Left kidney (tissue), 2 donors: ENCODE results near the gene UNC50. TPM values are rescaled to one million over a fixed set of nuclear protein-coding genes. Genes with fewer than 3 reads are reported as not detected.

ENCODE experiments used
- DNase-seq: peaks from one replicate; pipeline ENCODE4 v3.0.0-alpha.2; 2013
- polyA plus RNA-seq: library from polyadenylated mRNA; unstranded; fragments of 120-200 nt; gene quantifications from one replicate; pipeline ENCODE4 v1.2.1, GENCODE V29; 2013; ENCODE audit not compliant: insufficient read length

UNC50 gene
- polyA plus RNA-seq, 1 donor: 72.9 TPM

DNA sequence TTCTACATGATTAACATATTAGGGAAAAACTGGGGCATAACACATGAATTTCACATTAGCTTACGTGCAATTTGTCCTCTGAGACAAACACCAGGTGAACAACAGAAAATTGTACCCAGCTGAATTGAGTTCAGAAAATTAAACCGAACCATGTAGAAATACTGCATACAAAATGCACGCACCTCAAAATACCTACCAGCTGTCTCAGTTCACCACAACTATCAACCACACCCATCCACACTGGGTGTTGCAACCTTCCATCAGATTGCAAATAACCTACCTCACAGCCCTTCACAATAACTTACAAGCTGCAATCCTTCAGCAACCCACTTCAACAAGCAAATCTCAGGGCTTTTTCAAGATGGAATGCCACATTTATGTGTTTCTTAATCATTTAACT, 55.9 kb downstream of the UNC50 start:
- DNase-seq: no peak

DNA sequence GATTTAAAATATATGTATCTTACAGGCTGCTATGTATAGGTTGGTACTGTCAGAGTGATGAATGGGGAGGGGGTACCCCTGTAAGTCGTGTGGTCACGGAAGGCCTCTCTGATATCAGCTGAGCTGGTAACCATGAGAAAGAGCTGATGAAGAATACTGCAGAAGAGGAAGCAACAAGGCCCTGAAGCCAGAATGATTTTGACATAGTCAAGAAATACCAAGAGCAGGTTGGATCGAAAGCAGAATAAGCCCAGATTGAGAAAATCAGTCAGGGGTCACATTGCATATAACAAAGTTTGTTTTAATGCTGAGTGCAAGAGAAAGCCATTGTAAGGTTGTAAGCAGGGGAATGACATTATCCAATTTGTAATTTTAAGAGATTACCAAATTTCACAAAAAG, 57.3 kb downstream of the UNC50 start:
- no peak for DNase-seq

Other genes starting within 250 kb of the UNC50 start
- 26.7 TPM for gene INPP4A, start 163.7 kb upstream of the UNC50 start, polyA plus RNA-seq
- gene COA5, start 77 bp upstream of the UNC50 start, polyA plus RNA-seq: 85.3 TPM
- 33.4 TPM for gene MGAT4A, start 122.5 kb downstream of the UNC50 start, polyA plus RNA-seq